HepG2 (cell line): ENCODE data around the gene NAA38. TPM values are rescaled to one million over a fixed set of nuclear protein-coding genes. Genes with fewer than 3 reads are reported as not detected.
A peak's percentile ranks its signal among the peaks of the same experiment; 100 is the strongest.

ENCODE experiments used
- ELF1 ChIP-seq: sonication (generic); formaldehyde crosslinking; IDR thresholded peaks from 2 replicates; pipeline ENCODE4 v1.4.0; 2020; ENCODE audit warnings: missing genetic modification reagents
- FOXA3 ChIP-seq: IDR thresholded peaks from 2 replicates; pipeline ENCODE4 v1.6.1; 2016; ENCODE audit warnings: missing genetic modification reagents, missing compliant biosample characterization
- GLI4 ChIP-seq: sonication (generic); formaldehyde crosslinking; IDR thresholded peaks from 2 replicates; pipeline ENCODE4 v1.5.1; 2020; ENCODE audit warnings: missing genetic modification reagents, mild to moderate bottlenecking, moderate library complexity, borderline replicate concordance
- HMG20A ChIP-seq: IDR thresholded peaks from 2 replicates; pipeline ENCODE4 v1.6.1; 2016; ENCODE audit warnings: borderline replicate concordance
- MTA1 ChIP-seq: sonication (generic); formaldehyde crosslinking; IDR thresholded peaks from 2 replicates; pipeline ENCODE4 v1.4.0; 2020; ENCODE audit warnings: missing genetic modification reagents, mild to moderate bottlenecking, borderline replicate concordance
- MXI1 ChIP-seq: IDR thresholded peaks from 3 replicates; pipeline ENCODE4 v1.6.1; 2012; ENCODE audit warnings: low read depth, low read length, inconsistent platforms, borderline replicate concordance
- NFYB ChIP-seq: sonication (generic); formaldehyde crosslinking; IDR thresholded peaks from 2 replicates; pipeline ENCODE4 v1.4.0; 2020; ENCODE audit warnings: missing genetic modification reagents
- NR2C2 ChIP-seq: sonication (generic); formaldehyde crosslinking; IDR thresholded peaks from 2 replicates; pipeline ENCODE4 v1.4.0; 2020; ENCODE audit warnings: missing genetic modification reagents, mild to moderate bottlenecking, moderate library complexity, borderline replicate concordance
- PHF5A ChIP-seq: IDR thresholded peaks from one replicate; pipeline ENCODE4 v1.6.1; 2018; ENCODE audit warnings: low read depth, missing genetic modification reagents; ENCODE audit not compliant: unreplicated experiment
- SNAPC2 ChIP-seq: sonication (generic); formaldehyde crosslinking; IDR thresholded peaks from 2 replicates; pipeline ENCODE4 v1.8.1; 2022; ENCODE audit warnings: mild to moderate bottlenecking, missing genetic modification reagents
- SOX5 ChIP-seq: IDR thresholded peaks from 2 replicates; pipeline ENCODE4 v1.6.1; 2016; ENCODE audit warnings: borderline replicate concordance
- SP4 ChIP-seq: sonication (generic); formaldehyde crosslinking; IDR thresholded peaks from 2 replicates; pipeline ENCODE4 v1.8.1; 2023; ENCODE audit warnings: mild to moderate bottlenecking, missing genetic modification reagents
- STAT6 ChIP-seq: sonication (generic); formaldehyde crosslinking; IDR thresholded peaks from 2 replicates; pipeline ENCODE4 v1.4.0; 2020; ENCODE audit warnings: missing genetic modification reagents, mild to moderate bottlenecking, borderline replicate concordance
- THAP11 ChIP-seq: IDR thresholded peaks from 2 replicates; pipeline ENCODE4 v1.6.1; 2016; ENCODE audit warnings: missing biosample characterization, missing genetic modification reagents
- ZNF3 ChIP-seq: IDR thresholded peaks from 2 replicates; pipeline ENCODE4 v1.7.0; 2017; ENCODE audit warnings: inconsistent platforms
- ZNF615 ChIP-seq: sonication (generic); formaldehyde crosslinking; IDR thresholded peaks from 2 replicates; pipeline ENCODE4 v1.5.0; 2020; ENCODE audit warnings: mild to moderate bottlenecking, missing genetic modification reagents, borderline replicate concordance
- ZNF75D ChIP-seq: sonication (generic); formaldehyde crosslinking; IDR thresholded peaks from 2 replicates; pipeline ENCODE4 v1.8.1; 2023; ENCODE audit warnings: missing genetic modification reagents, mild to moderate bottlenecking, borderline replicate concordance
- ZNF772 ChIP-seq: sonication (generic); formaldehyde crosslinking; IDR thresholded peaks from 2 replicates; pipeline ENCODE4 v1.5.0; 2020; ENCODE audit warnings: mild to moderate bottlenecking, missing genetic modification reagents
- polyA plus RNA-seq, 8 experiments: library from polyadenylated mRNA; depleted of rRNA in 3 of 8; stranded (reverse) in 7 of 8; unstranded in 1 of 8; fragments of >200 nt; fragmentation: Illumina TruSeq in 4 of 8; extraction: Trizol in 4 of 8; gene quantifications; 2 replicates each; pipeline versions ENCODE4 v1.2.1 to v1.2.3, GENCODE V29; 2011 to 2016; ENCODE audit warnings: low read depth in 4 of 8, missing spikeins in 1 of 8, mixed read lengths in 1 of 8; ENCODE audit not compliant: insufficient read depth in 1 of 8
- total RNA-seq, 5 experiments: library from RNA; depleted of rRNA; stranded (reverse); fragments of >200 nt; fragmentation: Illumina TruSeq; extraction: Trizol; gene quantifications; 2 replicates each; pipeline ENCODE4 v1.2.3, GENCODE V29; 2016; ENCODE audit warnings: low read depth in 1 of 5
- TF ChIP-seq, protein P1 (sequence below): sonication (generic); formaldehyde crosslinking; IDR thresholded peaks from 2 replicates; pipeline ENCODE4 v1.4.0; 2020; ENCODE audit warnings: missing genetic modification reagents, borderline replicate concordance
- TF ChIP-seq, protein P2 (sequence below): sonication (generic); formaldehyde crosslinking; IDR thresholded peaks from 2 replicates; pipeline ENCODE4 v1.8.0; 2022; ENCODE audit warnings: mild to moderate bottlenecking, missing genetic modification reagents, moderate library complexity

NAA38 gene
- total and polyA plus RNA-seq, 2 of the 13 experiments (the other 11 are each of a cell fraction or from before 2014, with no cell fraction given): 46.9 to 91.6 TPM

- TF ChIP-seq STAT6 (CRISPR knock-in tag) (no peak), ZNF772 (no peak), ZNF75D (CRISPR knock-in tag) (no peak), SNAPC2 (CRISPR knock-in tag) (no peak), SP4 (peak; percentile 52; the same call in 1 of the 2 replicates), NFYB (CRISPR knock-in tag) (peak; percentile 88), NR2C2 (CRISPR knock-in tag) (peak; percentile 40), GLI4 (no peak), ZNF3 (no peak), MTA1 (CRISPR knock-in tag) (no peak), SOX5 (CRISPR knock-in tag) (no peak), MXI1 (0 out of 3 replicates have a peak, but pooled peaks have one; percentile 30), PHF5A (CRISPR knock-in tag) (no peak), HMG20A (no peak), ELF1 (CRISPR knock-in tag) (no peak; the same call in 1 of the 2 replicates), THAP11 (CRISPR knock-in tag) (peak; percentile 38; the same call in 1 of the 2 replicates), ZNF615 (CRISPR knock-in tag) (no peak), FOXA3 (CRISPR knock-in tag) (no peak)
- TF ChIP-seq, protein P1, sequence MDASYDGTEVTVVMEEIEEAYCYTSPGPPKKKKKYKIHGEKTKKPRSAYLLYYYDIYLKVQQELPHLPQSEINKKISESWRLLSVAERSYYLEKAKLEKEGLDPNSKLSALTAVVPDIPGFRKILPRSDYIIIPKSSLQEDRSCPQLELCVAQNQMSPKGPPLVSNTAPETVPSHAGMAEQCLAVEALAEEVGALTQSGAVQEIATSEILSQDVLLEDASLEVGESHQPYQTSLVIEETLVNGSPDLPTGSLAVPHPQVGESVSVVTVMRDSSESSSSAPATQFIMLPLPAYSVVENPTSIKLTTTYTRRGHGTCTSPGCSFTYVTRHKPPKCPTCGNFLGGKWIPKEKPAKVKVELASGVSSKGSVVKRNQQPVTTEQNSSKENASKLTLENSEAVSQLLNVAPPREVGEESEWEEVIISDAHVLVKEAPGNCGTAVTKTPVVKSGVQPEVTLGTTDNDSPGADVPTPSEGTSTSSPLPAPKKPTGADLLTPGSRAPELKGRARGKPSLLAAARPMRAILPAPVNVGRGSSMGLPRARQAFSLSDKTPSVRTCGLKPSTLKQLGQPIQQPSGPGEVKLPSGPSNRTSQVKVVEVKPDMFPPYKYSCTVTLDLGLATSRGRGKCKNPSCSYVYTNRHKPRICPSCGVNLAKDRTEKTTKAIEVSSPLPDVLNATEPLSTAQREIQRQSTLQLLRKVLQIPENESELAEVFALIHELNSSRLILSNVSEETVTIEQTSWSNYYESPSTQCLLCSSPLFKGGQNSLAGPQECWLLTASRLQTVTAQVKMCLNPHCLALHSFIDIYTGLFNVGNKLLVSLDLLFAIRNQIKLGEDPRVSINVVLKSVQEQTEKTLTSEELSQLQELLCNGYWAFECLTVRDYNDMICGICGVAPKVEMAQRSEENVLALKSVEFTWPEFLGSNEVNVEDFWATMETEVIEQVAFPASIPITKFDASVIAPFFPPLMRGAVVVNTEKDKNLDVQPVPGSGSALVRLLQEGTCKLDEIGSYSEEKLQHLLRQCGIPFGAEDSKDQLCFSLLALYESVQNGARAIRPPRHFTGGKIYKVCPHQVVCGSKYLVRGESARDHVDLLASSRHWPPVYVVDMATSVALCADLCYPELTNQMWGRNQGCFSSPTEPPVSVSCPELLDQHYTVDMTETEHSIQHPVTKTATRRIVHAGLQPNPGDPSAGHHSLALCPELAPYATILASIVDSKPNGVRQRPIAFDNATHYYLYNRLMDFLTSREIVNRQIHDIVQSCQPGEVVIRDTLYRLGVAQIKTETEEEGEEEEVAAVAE (CRISPR knock-in tag): peak; percentile 49; the same call in 1 of the 2 replicates
- TF ChIP-seq, protein P2, sequence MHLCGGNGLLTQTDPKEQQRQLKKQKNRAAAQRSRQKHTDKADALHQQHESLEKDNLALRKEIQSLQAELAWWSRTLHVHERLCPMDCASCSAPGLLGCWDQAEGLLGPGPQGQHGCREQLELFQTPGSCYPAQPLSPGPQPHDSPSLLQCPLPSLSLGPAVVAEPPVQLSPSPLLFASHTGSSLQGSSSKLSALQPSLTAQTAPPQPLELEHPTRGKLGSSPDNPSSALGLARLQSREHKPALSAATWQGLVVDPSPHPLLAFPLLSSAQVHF: no peak
These were observed 12.8 kb downstream of the NAA38 start (continued) for GRCh38 chr17:7844292-7845154.
